ENCODE data around the gene TKTL2.

The TKTL2 gene

GRCh38 chr4:163493643-163494359 lies 20.2 kb upstream of the TKTL2 start:
- peak in 1 of 2 experiments; percentile 61 for DNase-seq (ENCODE audit: low read depth in 1 of 2, low spot score in 1 of 2)
- no peaks in the 10 kb centered on the region for H3K27me3 ChIP-seq (ENCODE audit: insufficient read depth, poor library complexity, severe bottlenecking)
- TF ChIP-seq SPI1 (IDR thresholded peaks at IDR 0.05; ENCODE audit: borderline replicate concordance, low read depth) (peak; percentile 96), CTCF (IDR thresholded peaks at IDR 0.05; ENCODE audit: insufficient read depth, low read length) (no peak)
- H3K27ac ChIP-seq (replicated peaks): peak overlapping the region; percentile 99
- H3K4me3 ChIP-seq (replicated peaks; ENCODE audit: insufficient read depth, low read length): peak overlapping the region; percentile 76

GRCh38 chr4:163492951-163493504 lies 19.5 kb upstream of the TKTL2 start:
- no peak overlapping the region for H3K4me3 ChIP-seq (replicated peaks; ENCODE audit: insufficient read depth, low read length)
- H3K27me3 ChIP-seq (ENCODE audit: insufficient read depth, poor library complexity, severe bottlenecking): no peaks in the 10 kb centered on the region
- TF ChIP-seq CTCF (IDR thresholded peaks at IDR 0.05; ENCODE audit: insufficient read depth, low read length) (no peak), POLR2AphosphoS5 (IDR thresholded peaks at IDR 0.05; ENCODE audit: low read depth) (no peak), SPI1 (IDR thresholded peaks at IDR 0.05; ENCODE audit: borderline replicate concordance, low read depth) (no peak), REST (IDR thresholded peaks at IDR 0.05; ENCODE audit: insufficient replicate concordance, low read depth) (no peak), GABPA (IDR thresholded peaks at IDR 0.05; ENCODE audit: low read depth) (no peak)
- H3K27ac ChIP-seq (replicated peaks): peak overlapping the region; percentile 99
- peak in 1 of 2 experiments; percentile 38 for DNase-seq (ENCODE audit: low read depth in 1 of 2, low spot score in 1 of 2)

GRCh38 chr4:163489929-163490328 lies 16.4 kb upstream of the TKTL2 start:
- TF ChIP-seq SPI1 (IDR thresholded peaks at IDR 0.05; ENCODE audit: borderline replicate concordance, low read depth): no peak
- no peak for TF ChIP-seq CTCF (IDR thresholded peaks at IDR 0.05; ENCODE audit: insufficient read depth, low read length)
- TF ChIP-seq GABPA (IDR thresholded peaks at IDR 0.05; ENCODE audit: low read depth): no peak
- TF ChIP-seq POLR2AphosphoS5 (IDR thresholded peaks at IDR 0.05; ENCODE audit: low read depth): no peak
- TF ChIP-seq REST (IDR thresholded peaks at IDR 0.05; ENCODE audit: insufficient replicate concordance, low read depth): no peak
- no peaks in the 10 kb centered on the region for H3K27me3 ChIP-seq (ENCODE audit: insufficient read depth, poor library complexity, severe bottlenecking)

More at GRCh38 chr4:163489929-163490328, 16.4 kb upstream of the TKTL2 start:
- no peak overlapping the region for H3K27ac ChIP-seq (replicated peaks)
- no peak for DNase-seq (ENCODE audit: low read depth in 1 of 2, low spot score in 1 of 2)
- no peak overlapping the region for H3K4me3 ChIP-seq (replicated peaks; ENCODE audit: insufficient read depth, low read length)
